ENCODE data around the gene HPCAL1. TPM values are rescaled to one million over a fixed set of nuclear protein-coding genes. Genes with fewer than 3 reads are reported as not detected.

Gene HPCAL1
- total and polyA plus RNA-seq, 10 of the 15 experiments (the other 5 are each of a cell fraction or from before 2014, with no cell fraction given): 0.40 to 12.8 (median 7.9) TPM

DNA sequence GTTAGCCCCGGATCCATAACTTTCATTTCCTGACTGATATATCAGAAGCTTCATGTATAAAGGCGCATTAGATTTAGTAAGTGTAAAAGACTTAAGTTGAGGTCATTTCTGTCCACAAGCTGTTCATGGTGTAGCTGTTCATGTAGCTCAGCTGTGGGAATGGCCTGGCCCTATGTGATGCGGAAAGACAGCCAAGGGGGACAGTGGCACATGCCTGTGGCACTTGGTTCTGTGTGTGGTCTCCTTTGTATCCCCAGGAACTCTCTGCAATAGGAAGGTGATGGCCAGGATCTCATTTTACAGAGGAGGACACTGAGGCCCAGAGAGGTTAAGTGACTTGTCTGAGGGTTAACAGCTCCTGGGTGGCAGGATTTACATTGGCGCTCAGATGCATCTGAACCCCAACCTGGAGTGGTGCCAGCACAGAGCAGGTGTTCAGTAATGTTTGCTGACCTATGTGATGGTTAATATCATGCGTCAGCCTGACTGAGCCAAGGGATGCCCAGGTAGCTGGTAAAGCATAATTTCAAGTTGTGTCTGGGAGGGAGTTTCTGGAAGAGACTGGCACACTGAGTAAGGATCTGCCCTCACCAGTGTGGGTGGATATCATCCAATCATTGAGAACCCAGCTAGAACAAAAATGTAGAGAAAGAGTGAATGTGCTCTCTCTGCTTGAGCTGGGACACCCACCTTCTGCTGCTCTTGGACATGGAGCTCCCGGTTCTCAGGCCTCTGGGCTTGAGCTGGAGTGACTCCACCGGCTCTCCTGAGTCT, 25.4 kb downstream of the HPCAL1 start (continued):
- TF ChIP-seq BMI1 (IDR thresholded peaks at IDR 0.05; ENCODE audit: borderline replicate concordance) (no peak), REST (IDR thresholded peaks at IDR 0.05; ENCODE audit: low read depth, low read length) (no peak)

GRCh38 chr2:10328670-10329579, 26.2 kb downstream of the HPCAL1 start:
- RAD21 ChIA-PET (ENCODE audit: unreplicated experiment): interaction anchor here (0.7 to 5.9 kb wide), 5 partner anchors 25 to 256 kb away, joined by 3 to 76 read pairs (median 6); partner anchors contain the start of gene HPCAL1
- Histone ChIP-seq H3K4me2 (ENCODE audit: control insufficient read depth, insufficient read depth) (no peak overlapping the region), H4K20me1 (ENCODE audit: control insufficient read depth, insufficient read depth) (no peaks in the 10 kb centered on the region), H3K27me3 (replicated peaks in 1 of 2; ENCODE audit: control insufficient read depth in 2 of 2, insufficient read depth in 2 of 2, low read length in 1 of 2) (no peaks in the 10 kb centered on the region), H3K36me3 (ENCODE audit: control insufficient read depth in 2 of 2, insufficient read depth in 2 of 2, low read length in 1 of 2) (no peaks in the 10 kb centered on the region), H3K79me2 (ENCODE audit: control insufficient read depth, insufficient read depth, low read length) (peaks cover 2% of the 10 kb centered on the region; the same call in 1 of the 2 replicates), H2AFZ (ENCODE audit: control insufficient read depth, low read depth, low read length) (peak overlapping the region; percentile 45; the same call in 1 of the 2 replicates), H3K9me3 (replicated peaks; ENCODE audit: control insufficient read depth, insufficient read depth, low read length) (no peaks in the 10 kb centered on the region; the same call in 2 of the 3 replicates), H3K4me3 (no peak overlapping the region), H3K9ac (ENCODE audit: control insufficient read depth, insufficient read depth, low read length) (no peak overlapping the region), H3K27ac (ENCODE audit: control insufficient read depth, insufficient read depth) (no peak overlapping the region), H3K4me1 (ENCODE audit: control insufficient read depth, insufficient read depth, low read length) (peaks cover 27% of the 10 kb centered on the region)
- BruUV-seq (replicated peaks): no TSS peak
- DNase-seq (ENCODE audit: low read depth, low spot score) (no peak), FAIRE-seq (no peak), ATAC-seq (no peak)
- POLR2A ChIA-PET: interaction anchor here (0.8 to 1.5 kb wide), 5 partner anchors 21 to 80 kb away, joined by 3 to 4 read pairs (median 4); no protein-coding TSS in a partner anchor
- CTCF ChIA-PET: interaction anchor here (0.6 to 3.8 kb wide), 6 partner anchors 25 to 256 kb away, joined by 3 to 40 read pairs (median 10); partner anchors contain the start of gene HPCAL1
- intact Hi-C loops (cut with micrococcal nuclease; ENCODE audit: unreplicated experiment): no loop called here
- 74% methylated on average over 12 of the region's 12 CpGs for WGBS (ENCODE audit: insufficient coverage, insufficient replicate concordance, low lambda C conversion rate, missing lambda C conversion rate)
- SMC1A ChIA-PET (ENCODE audit: uncharacterized antibody, unreplicated experiment): interaction anchor here (0.6 to 7.3 kb wide), 5 partner anchors 15 to 212 kb away, joined by 3 to 69 read pairs (median 3); partner anchors contain the start of gene HPCAL1
- in situ Hi-C loops (cut with MboI): no loop called here
- no peak for TF ChIP-seq MTA3 (IDR thresholded peaks at IDR 0.05; ENCODE audit: borderline replicate concordance, low read length)
- TF ChIP-seq RELA (IDR thresholded peaks at IDR 0.05; ENCODE audit: borderline replicate concordance, partially characterized antibody): no peak
- no peak for TF ChIP-seq MEF2B (IDR thresholded peaks at IDR 0.05; ENCODE audit: partially characterized antibody, poor library complexity, severe bottlenecking)
- TF ChIP-seq MAX (IDR thresholded peaks at IDR 0.05; ENCODE audit: low read depth, low read length): no peak
- no peak for TF ChIP-seq USF2 (IDR thresholded peaks at IDR 0.05; ENCODE audit: borderline replicate concordance, low read depth, low read length)
- no peak for TF ChIP-seq ZNF274 (IDR thresholded peaks at IDR 0.05; ENCODE audit: insufficient read depth, insufficient read length)
- TF ChIP-seq ATF2 (IDR thresholded peaks at IDR 0.05; ENCODE audit: low read length): no peak
- no peak for TF ChIP-seq BHLHE40 (IDR thresholded peaks at IDR 0.05; ENCODE audit: borderline replicate concordance in 1 of 2, low read depth in 2 of 2, low read length in 1 of 2)
- no peak for TF ChIP-seq ZNF24 (IDR thresholded peaks at IDR 0.05)
- no peak for TF ChIP-seq NFXL1 (IDR thresholded peaks at IDR 0.05; ENCODE audit: borderline replicate concordance)
